ENCODE results near the gene CLMN. TPM values are rescaled to one million over a fixed set of nuclear protein-coding genes. Genes with fewer than 3 reads are reported as not detected.

Gene CLMN
- total and polyA plus RNA-seq, 10 of the 15 experiments (the other 5 are each of a cell fraction or from before 2014, with no cell fraction given) = 7.8 to 49.3 (median 18.5) TPM

DNA sequence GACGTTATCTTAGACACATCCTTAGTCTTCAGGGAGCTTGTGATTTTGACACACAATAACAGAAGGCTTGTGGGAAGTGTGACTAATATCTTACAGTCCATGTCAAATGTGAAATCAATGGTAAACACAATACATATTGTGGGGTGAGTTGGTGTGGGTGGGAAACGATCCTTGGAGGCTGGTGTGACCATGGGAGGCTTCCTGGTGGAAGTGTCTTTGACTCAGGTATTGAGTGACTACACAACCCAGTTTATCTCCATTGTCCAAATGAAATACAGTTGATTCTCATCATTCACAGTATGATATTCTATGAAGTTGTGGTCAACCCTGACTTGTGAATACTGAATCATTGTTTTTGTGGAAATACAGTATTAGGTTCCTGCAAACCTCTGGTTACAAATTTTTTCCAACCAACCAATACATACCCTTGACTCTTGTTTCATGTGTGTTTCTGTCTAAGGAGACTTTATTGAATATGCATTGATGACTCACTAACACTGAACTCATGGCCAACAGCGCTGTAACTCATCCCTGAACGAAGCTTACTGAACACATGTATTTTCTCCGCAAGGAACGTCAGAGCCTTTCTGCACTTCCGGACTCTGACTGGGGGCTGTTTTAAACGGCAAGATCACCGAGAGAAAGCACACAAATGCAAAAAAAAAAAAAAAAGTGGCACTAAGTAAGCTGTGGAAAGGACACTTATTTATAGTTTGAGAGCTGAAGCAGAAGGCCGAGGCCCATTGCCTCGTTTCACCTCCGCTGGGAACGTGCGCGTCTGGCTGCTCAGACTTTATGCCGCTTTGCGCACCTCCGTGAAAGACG, 59.0 kb downstream of the CLMN start:
- Histone ChIP-seq H3K79me2 (ENCODE audit: control insufficient read depth, insufficient read depth, low read length) (no peaks in the 10 kb centered on the region), H3K36me3 (ENCODE audit: control insufficient read depth in 2 of 2, insufficient read depth in 2 of 2, low read length in 1 of 2) (no peaks in the 10 kb centered on the region), H3K4me2 (ENCODE audit: control insufficient read depth, insufficient read depth) (no peak overlapping the region), H3K4me1 (ENCODE audit: control insufficient read depth, insufficient read depth, low read length) (peaks cover 52% of the 10 kb centered on the region), H3K9me3 (replicated peaks; ENCODE audit: control insufficient read depth, insufficient read depth, low read length) (no peaks in the 10 kb centered on the region), H3K27ac (ENCODE audit: control insufficient read depth, insufficient read depth) (no peak overlapping the region), H3K27me3 (replicated peaks in 1 of 2; ENCODE audit: control insufficient read depth in 2 of 2, insufficient read depth in 2 of 2, low read length in 1 of 2) (no peaks in the 10 kb centered on the region), H3K9ac (ENCODE audit: control insufficient read depth, insufficient read depth, low read length) (no peak overlapping the region), H2AFZ (ENCODE audit: control insufficient read depth, low read depth, low read length) (no peak overlapping the region), H3K4me3 (no peak overlapping the region), H4K20me1 (ENCODE audit: control insufficient read depth, insufficient read depth) (no peaks in the 10 kb centered on the region)
- no peak for DNase-seq (ENCODE audit: low read depth, low spot score)
- POLR2A ChIA-PET = interaction anchor here (0.7 to 1.1 kb wide), 2 partner anchors 9 to 1011 kb away, joined by 3 to 4 read pairs; no protein-coding TSS in a partner anchor
- RAD21 ChIA-PET (ENCODE audit: unreplicated experiment) = interaction anchor here (0.7 to 1.6 kb wide), 2 partner anchors 12 to 56 kb away, joined by 3 read pairs; no protein-coding TSS in a partner anchor
- no peak for FAIRE-seq
- CTCF ChIA-PET = interaction anchor here (0.6 to 1.2 kb wide), 5 partner anchors 9 to 71 kb away, joined by 3 to 4 read pairs (median 3); no protein-coding TSS in a partner anchor
- 85% methylated on average over 19 of the region's 19 CpGs for WGBS (ENCODE audit: insufficient coverage, insufficient replicate concordance, low lambda C conversion rate, missing lambda C conversion rate)
- peak; percentile 61 for ATAC-seq
- in situ Hi-C loops (cut with MboI) (no loop called here), intact Hi-C loops (cut with micrococcal nuclease; ENCODE audit: unreplicated experiment) (no loop called here)
- no TSS peak for BruUV-seq (replicated peaks)
- SMC1A ChIA-PET (ENCODE audit: uncharacterized antibody, unreplicated experiment) = interaction anchor here (0.6 to 1.5 kb wide), 4 partner anchors 8 to 1124 kb away, joined by 3 to 5 read pairs (median 3); no protein-coding TSS in a partner anchor
- peak; percentile 85 for TF ChIP-seq IRF4 (IDR thresholded peaks at IDR 0.05; ENCODE audit: low read depth, low read length)
- no peak for TF ChIP-seq RELA (IDR thresholded peaks at IDR 0.05; ENCODE audit: borderline replicate concordance, partially characterized antibody)
- TF ChIP-seq POLR2AphosphoS5 (IDR thresholded peaks at IDR 0.05; ENCODE audit: low read length) = no peak
- TF ChIP-seq SP1 (IDR thresholded peaks at IDR 0.05; ENCODE audit: low read depth, low read length) = no peak
- TF ChIP-seq CHD4 (IDR thresholded peaks at IDR 0.05) = no peak
- TF ChIP-seq HDAC2 (IDR thresholded peaks at IDR 0.05) = no peak
- TF ChIP-seq KLF5 (IDR thresholded peaks at IDR 0.05; ENCODE audit: partially characterized antibody) = no peak
- no peak for TF ChIP-seq PAX5 (IDR thresholded peaks at IDR 0.05; ENCODE audit: borderline replicate concordance, low read depth, low read length)
- TF ChIP-seq IKZF1 (conservative IDR thresholded peaks at IDR 0.05) = no peak; the same call in 1 of the 2 replicates
- TF ChIP-seq EP300 (IDR thresholded peaks at IDR 0.05; ENCODE audit: borderline replicate concordance in 1 of 2, control insufficient read depth in 1 of 2, low read depth in 2 of 2, low read length in 2 of 2) = peak in 1 of 2 experiments; percentile 45; a peak in 1 of 4 replicates
- 0 out of 2 replicates have a peak, but pooled peaks have one; percentile 21 for TF ChIP-seq GATAD2B (conservative IDR thresholded peaks at IDR 0.05; ENCODE audit: low read depth)
- TF ChIP-seq ZBED1 (IDR thresholded peaks at IDR 0.05; ENCODE audit: borderline replicate concordance) = peak; percentile 87; the same call in 1 of the 2 replicates
- no peak for TF ChIP-seq NR2C2 (IDR thresholded peaks at IDR 0.05; ENCODE audit: borderline replicate concordance, control insufficient read depth, insufficient read length, low read depth)
- TF ChIP-seq, protein P1, sequence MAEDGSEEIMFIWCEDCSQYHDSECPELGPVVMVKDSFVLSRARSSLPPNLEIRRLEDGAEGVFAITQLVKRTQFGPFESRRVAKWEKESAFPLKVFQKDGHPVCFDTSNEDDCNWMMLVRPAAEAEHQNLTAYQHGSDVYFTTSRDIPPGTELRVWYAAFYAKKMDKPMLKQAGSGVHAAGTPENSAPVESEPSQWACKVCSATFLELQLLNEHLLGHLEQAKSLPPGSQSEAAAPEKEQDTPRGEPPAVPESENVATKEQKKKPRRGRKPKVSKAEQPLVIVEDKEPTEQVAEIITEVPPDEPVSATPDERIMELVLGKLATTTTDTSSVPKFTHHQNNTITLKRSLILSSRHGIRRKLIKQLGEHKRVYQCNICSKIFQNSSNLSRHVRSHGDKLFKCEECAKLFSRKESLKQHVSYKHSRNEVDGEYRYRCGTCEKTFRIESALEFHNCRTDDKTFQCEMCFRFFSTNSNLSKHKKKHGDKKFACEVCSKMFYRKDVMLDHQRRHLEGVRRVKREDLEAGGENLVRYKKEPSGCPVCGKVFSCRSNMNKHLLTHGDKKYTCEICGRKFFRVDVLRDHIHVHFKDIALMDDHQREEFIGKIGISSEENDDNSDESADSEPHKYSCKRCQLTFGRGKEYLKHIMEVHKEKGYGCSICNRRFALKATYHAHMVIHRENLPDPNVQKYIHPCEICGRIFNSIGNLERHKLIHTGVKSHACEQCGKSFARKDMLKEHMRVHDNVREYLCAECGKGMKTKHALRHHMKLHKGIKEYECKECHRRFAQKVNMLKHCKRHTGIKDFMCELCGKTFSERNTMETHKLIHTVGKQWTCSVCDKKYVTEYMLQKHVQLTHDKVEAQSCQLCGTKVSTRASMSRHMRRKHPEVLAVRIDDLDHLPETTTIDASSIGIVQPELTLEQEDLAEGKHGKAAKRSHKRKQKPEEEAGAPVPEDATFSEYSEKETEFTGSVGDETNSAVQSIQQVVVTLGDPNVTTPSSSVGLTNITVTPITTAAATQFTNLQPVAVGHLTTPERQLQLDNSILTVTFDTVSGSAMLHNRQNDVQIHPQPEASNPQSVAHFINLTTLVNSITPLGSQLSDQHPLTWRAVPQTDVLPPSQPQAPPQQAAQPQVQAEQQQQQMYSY (CRISPR knock-in tag; IDR thresholded peaks at IDR 0.05) = no peak
- TF ChIP-seq BRCA1 (IDR thresholded peaks at IDR 0.05; ENCODE audit: low read depth, low read length) = no peak
- TF ChIP-seq TCF3 (IDR thresholded peaks at IDR 0.05; ENCODE audit: borderline replicate concordance, insufficient read depth, low read depth, low read length) = peak; percentile 57; the same call in 1 of the 2 replicates
- no peak for TF ChIP-seq WRNIP1 (IDR thresholded peaks at IDR 0.05; ENCODE audit: borderline replicate concordance, low read depth, low read length)

Measured in GM12878 (cell line).